ENCODE results near the gene SLC10A4. TPM values are rescaled to one million over a fixed set of nuclear protein-coding genes. Genes with fewer than 3 reads are reported as not detected.

Gene SLC10A4
- total and polyA plus RNA-seq, 4 donors, result 4.4 to 8.3 (median 6.9) TPM

Other genes starting within 250 kb of the SLC10A4 start
- 1 to 10 TPM; 2.1 to 2.6 TPM for gene TEC, start 213.5 kb upstream of the SLC10A4 start, total RNA-seq
- 1 to 10 TPM in 1 of 2 donors, under 1 TPM in 1; 0.98 to 1.1 TPM for gene TEC, start 213.5 kb upstream of the SLC10A4 start, polyA plus RNA-seq (ENCODE audit: insufficient read length in 2 of 2)
- 10 to 100 TPM; 30.4 to 84.8 TPM for gene SLAIN2, start 141.8 kb upstream of the SLC10A4 start, total RNA-seq
- 10 to 100 TPM; 30.6 to 34.4 TPM for gene SLAIN2, start 141.8 kb upstream of the SLC10A4 start, polyA plus RNA-seq (ENCODE audit: insufficient read length in 2 of 2)
- gene ZAR1, start 6.9 kb downstream of the SLC10A4 start, total RNA-seq, result under 1 TPM in 1 of 2 donors, not detected in 1; 0.44 TPM
- gene ZAR1, start 6.9 kb downstream of the SLC10A4 start, polyA plus RNA-seq (ENCODE audit: insufficient read length in 2 of 2), result not detected